CD4-positive, alpha-beta T cell treated with Interleukin-21 for 1 hour (primary cell): ENCODE measurements around the gene REPIN1.
"Not testable (repeated sequence)": the region's sequence is repeated elsewhere in the genome, so short reads cannot be mapped to it uniquely, and the experiment has no call there.

ENCODE experiments used
- DNase-seq: peaks from one replicate; pipeline ENCODE4 v3.0.0-alpha.2; 2020

REPIN1 gene

GRCh38 chr7:150377635-150378034 lies 9.0 kb downstream of the REPIN1 start:
- no peak for DNase-seq

- DNase-seq, result peak; percentile 60
Observed at GRCh38 chr7:150378115-150378852, 9.7 kb downstream of the REPIN1 start.

- DNase-seq, result peak; percentile 93
Observed at GRCh38 chr7:150378853-150379440, 10.3 kb downstream of the REPIN1 start, which contains the start of gene ZNF775. Gene ZNF775, plus strand, starts transcription at chr7:150379330. Its CDS starts 9,141 bp downstream, at chr7:150388471.

GRCh38 chr7:150379441-150380379 lies 11.1 kb downstream of the REPIN1 start:
- peak; percentile 14 for DNase-seq

GRCh38 chr7:150380463-150380862 lies 11.8 kb downstream of the REPIN1 start:
- DNase-seq, result no peak

- no peak for DNase-seq
Observed at GRCh38 chr7:150381096-150381495, 12.5 kb downstream of the REPIN1 start.

- no peak for DNase-seq
Observed at GRCh38 chr7:150381785-150382122, 13.1 kb downstream of the REPIN1 start.

- no peak for DNase-seq
Observed at GRCh38 chr7:150382123-150382843, 13.7 kb downstream of the REPIN1 start.

- no peak for DNase-seq
Observed at GRCh38 chr7:150382844-150383225, 14.2 kb downstream of the REPIN1 start.

GRCh38 chr7:150383710-150384397 lies 15.2 kb downstream of the REPIN1 start:
- DNase-seq, result no peak

GRCh38 chr7:150384406-150385301 lies 16.0 kb downstream of the REPIN1 start:
- DNase-seq, result no peak

GRCh38 chr7:150385302-150385723 lies 16.7 kb downstream of the REPIN1 start:
- DNase-seq, result no peak

- not testable (repeated sequence) for DNase-seq
Observed at GRCh38 chr7:150385884-150386283, 17.3 kb downstream of the REPIN1 start.

GRCh38 chr7:150388306-150388705 lies 19.7 kb downstream of the REPIN1 start:
- DNase-seq, result no peak

GRCh38 chr7:150388709-150389531 lies 20.3 kb downstream of the REPIN1 start:
- no peak for DNase-seq

GRCh38 chr7:150389532-150389816 lies 20.9 kb downstream of the REPIN1 start:
- no peak for DNase-seq

GRCh38 chr7:150390205-150390604 lies 21.6 kb downstream of the REPIN1 start:
- DNase-seq, result no peak

GRCh38 chr7:150393325-150393724 lies 24.7 kb downstream of the REPIN1 start:
- no peak for DNase-seq

GRCh38 chr7:150396426-150396825 lies 27.8 kb downstream of the REPIN1 start:
- no peak for DNase-seq

- no peak for DNase-seq
Observed at GRCh38 chr7:150396851-150397260, 28.2 kb downstream of the REPIN1 start.
